Activated CD4-positive, alpha-beta T cell treated with anti-CD3 and anti-CD28 coated beads, Interleukin-2, amount 50 U/mL, for 24 hours (primary cell): ENCODE data around the gene PTER.

Source experiments
- DNase-seq, 2 donors: peaks; one replicate each; pipeline ENCODE4 v3.0.0-alpha.2; 2020; ENCODE audit warnings: low read depth in 1 of 2, low spot score in 1 of 2

The PTER gene

GRCh38 chr10:16529853-16530252 is 93.0 kb downstream of the PTER start:
- no peak for DNase-seq

- no peak for DNase-seq
Measured at GRCh38 chr10:16536155-16536554, 99.3 kb downstream of the PTER start.

- no peak for DNase-seq
Measured at GRCh38 chr10:16544099-16544498, 107.3 kb downstream of the PTER start.

- no peak for DNase-seq
Measured at GRCh38 chr10:16544591-16544990, 107.8 kb downstream of the PTER start.

GRCh38 chr10:16545116-16545736 is 108.4 kb downstream of the PTER start:
- no peak for DNase-seq

GRCh38 chr10:16547973-16548372 is 111.2 kb downstream of the PTER start:
- DNase-seq = no peak

- DNase-seq = no peak
Measured at GRCh38 chr10:16559236-16559773, 122.5 kb downstream of the PTER start.

GRCh38 chr10:16562891-16563290 is 126.1 kb downstream of the PTER start:
- DNase-seq = no peak
